Endothelial cell (in vitro differentiated cells): ENCODE results near the gene ARPC4. TPM values are rescaled to one million over a fixed set of nuclear protein-coding genes. Genes with fewer than 3 reads are reported as not detected.
A peak's percentile ranks its signal among the peaks of the same experiment; 100 is the strongest.

ENCODE experiments used
- DNase-seq: peaks from one replicate; pipeline ENCODE4 v3.0.0; 2021; ENCODE audit warnings: low spot score
- H3K27ac Mint-ChIP-seq: one replicate; pipeline ENCODE4 v1.8.0; 2021; ENCODE audit warnings: mixed read lengths, inconsistent platforms; ENCODE audit not compliant: unreplicated experiment
- H3K27me3 Mint-ChIP-seq: one replicate; pipeline ENCODE4 v1.8.0; 2021; ENCODE audit warnings: mild to moderate bottlenecking, moderate library complexity, mixed read lengths, inconsistent platforms; ENCODE audit not compliant: unreplicated experiment
- H3K36me3 Mint-ChIP-seq: one replicate; pipeline ENCODE4 v1.8.0; 2021; ENCODE audit warnings: mild to moderate bottlenecking, low read depth, mixed read lengths, inconsistent platforms; ENCODE audit not compliant: unreplicated experiment
- H3K4me1 Mint-ChIP-seq: one replicate; pipeline ENCODE4 v1.8.0; 2021; ENCODE audit warnings: mild to moderate bottlenecking, mixed read lengths, inconsistent platforms; ENCODE audit not compliant: unreplicated experiment
- H3K4me3 Mint-ChIP-seq: one replicate; pipeline ENCODE4 v1.8.0; 2021; ENCODE audit warnings: mild to moderate bottlenecking, mixed read lengths, inconsistent platforms; ENCODE audit not compliant: unreplicated experiment
- H3K9me3 Mint-ChIP-seq: one replicate; pipeline ENCODE4 v1.8.0; 2021; ENCODE audit warnings: mixed read lengths, inconsistent platforms; ENCODE audit not compliant: unreplicated experiment
- CTCF ChIP-seq: fragments of 200-600 bp; sonication (generic); IDR thresholded peaks from one replicate; pipeline ENCODE4 v1.5.0; 2021; ENCODE audit warnings: antibody characterized with exemption; ENCODE audit not compliant: unreplicated experiment
- total RNA-seq: library from RNA; stranded (reverse); fragmentation: NEBNext Ultra II Directional; extraction: Animal tissue kit (Norgen Biotek cat#: 25700); gene quantifications from one replicate; pipeline ENCODE4 v1.2.1, GENCODE V29; 2021; ENCODE audit not compliant: unreplicated experiment

The ARPC4 gene
- total RNA-seq, 1 donor from 2014 or later: 203 TPM

GRCh38 chr3:9806688-9807589 is 14.1 kb downstream of the ARPC4 start:
- H3K27ac Mint-ChIP-seq: no peak overlapping the region
- peaks cover 47% of the 10 kb centered on the region for H3K36me3 Mint-ChIP-seq
- H3K27me3 Mint-ChIP-seq: peaks cover 13% of the 10 kb centered on the region
- peaks cover 21% of the 10 kb centered on the region for H3K4me1 Mint-ChIP-seq
- no peak for TF ChIP-seq CTCF
- no peak for DNase-seq
- no peak overlapping the region for H3K4me3 Mint-ChIP-seq
- H3K9me3 Mint-ChIP-seq: no peaks in the 10 kb centered on the region

GRCh38 chr3:9807981-9808344 is 15.1 kb downstream of the ARPC4 start:
- TF ChIP-seq CTCF: no peak
- Mint-ChIP-seq H3K4me3 (no peak overlapping the region), H3K27me3 (peaks cover 13% of the 10 kb centered on the region), H3K4me1 (peaks cover 21% of the 10 kb centered on the region), H3K9me3 (no peaks in the 10 kb centered on the region), H3K36me3 (peaks cover 46% of the 10 kb centered on the region), H3K27ac (no peak overlapping the region)
- DNase-seq: no peak

- Mint-ChIP-seq H3K27ac (peak overlapping the region; percentile 95), H3K27me3 (peaks cover 13% of the 10 kb centered on the region), H3K36me3 (peaks cover 40% of the 10 kb centered on the region), H3K4me3 (no peak overlapping the region), H3K4me1 (peaks cover 21% of the 10 kb centered on the region), H3K9me3 (no peaks in the 10 kb centered on the region)
- DNase-seq: peak; percentile 27
- TF ChIP-seq CTCF: no peak
Observed at GRCh38 chr3:9808345-9809037, 15.6 kb downstream of the ARPC4 start.

GRCh38 chr3:9809239-9809614 is 16.3 kb downstream of the ARPC4 start:
- Mint-ChIP-seq H3K27me3 (peaks cover 13% of the 10 kb centered on the region), H3K9me3 (no peaks in the 10 kb centered on the region), H3K27ac (peak overlapping the region; percentile 95), H3K36me3 (peaks cover 33% of the 10 kb centered on the region), H3K4me3 (peak overlapping the region; percentile 84), H3K4me1 (peaks cover 21% of the 10 kb centered on the region)
- TF ChIP-seq CTCF: no peak
- DNase-seq: no peak
